DND-41 (cell line): Measurements from ENCODE around the gene ABLIM2.

Experiments used
- EZH2 ChIP-seq: IDR thresholded peaks from 3 replicates; pipeline ENCODE4 v1.6.1; 2012; ENCODE audit warnings: borderline replicate concordance, low read depth, mild to moderate bottlenecking, moderate library complexity, low read length, inconsistent platforms; ENCODE audit not compliant: severe bottlenecking
- TF ChIP-seq, protein P1 (sequence below): IDR thresholded peaks from 2 replicates; pipeline ENCODE4 v1.5.1; 2012; ENCODE audit warnings: borderline replicate concordance, low read length, moderate library complexity, mild to moderate bottlenecking; ENCODE audit not compliant: poor library complexity, severe bottlenecking; ENCODE audit errors: extremely low read depth

DNA sequence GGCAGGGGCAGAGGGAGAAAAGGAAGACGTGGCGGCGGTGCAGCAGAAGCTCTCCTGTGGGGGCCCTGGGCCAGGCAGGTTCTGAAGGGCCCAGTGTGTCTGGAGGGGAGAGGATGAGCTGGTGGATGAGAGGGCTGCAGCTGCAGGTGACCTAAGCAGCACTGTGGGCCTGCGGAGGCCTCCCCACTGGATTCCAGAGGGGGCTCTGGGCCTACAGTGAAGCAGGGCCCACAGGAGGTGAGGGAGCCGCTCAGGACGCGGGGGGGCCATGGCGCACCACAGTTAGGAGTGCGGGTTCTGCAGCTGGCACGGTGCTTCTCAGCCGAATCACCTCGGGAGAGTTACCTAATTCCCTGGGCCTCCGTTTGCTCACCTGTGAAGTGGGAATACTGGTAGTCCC is 10.5 kb downstream of the ABLIM2 start:
- TF ChIP-seq, protein P1, sequence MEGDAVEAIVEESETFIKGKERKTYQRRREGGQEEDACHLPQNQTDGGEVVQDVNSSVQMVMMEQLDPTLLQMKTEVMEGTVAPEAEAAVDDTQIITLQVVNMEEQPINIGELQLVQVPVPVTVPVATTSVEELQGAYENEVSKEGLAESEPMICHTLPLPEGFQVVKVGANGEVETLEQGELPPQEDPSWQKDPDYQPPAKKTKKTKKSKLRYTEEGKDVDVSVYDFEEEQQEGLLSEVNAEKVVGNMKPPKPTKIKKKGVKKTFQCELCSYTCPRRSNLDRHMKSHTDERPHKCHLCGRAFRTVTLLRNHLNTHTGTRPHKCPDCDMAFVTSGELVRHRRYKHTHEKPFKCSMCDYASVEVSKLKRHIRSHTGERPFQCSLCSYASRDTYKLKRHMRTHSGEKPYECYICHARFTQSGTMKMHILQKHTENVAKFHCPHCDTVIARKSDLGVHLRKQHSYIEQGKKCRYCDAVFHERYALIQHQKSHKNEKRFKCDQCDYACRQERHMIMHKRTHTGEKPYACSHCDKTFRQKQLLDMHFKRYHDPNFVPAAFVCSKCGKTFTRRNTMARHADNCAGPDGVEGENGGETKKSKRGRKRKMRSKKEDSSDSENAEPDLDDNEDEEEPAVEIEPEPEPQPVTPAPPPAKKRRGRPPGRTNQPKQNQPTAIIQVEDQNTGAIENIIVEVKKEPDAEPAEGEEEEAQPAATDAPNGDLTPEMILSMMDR = no peak
- TF ChIP-seq EZH2 = no peak
